Ecto neural progenitor cell (in vitro differentiated cells): Measurements from ENCODE around the gene MYOF.
"Not testable (repeated sequence)": the region's sequence is repeated elsewhere in the genome, so short reads cannot be mapped to it uniquely, and the experiment has no call there.

Source experiments
- DNase-seq: peaks from one replicate; pipeline ENCODE4 v3.0.0-alpha.2; 2018; ENCODE audit warnings: low spot score

MYOF gene

GRCh38 chr10:93344691-93345090, 137.4 kb downstream of the MYOF start:
- DNase-seq, result no peak

GRCh38 chr10:93342921-93343320, 139.2 kb downstream of the MYOF start:
- DNase-seq, result no peak

- DNase-seq, result no peak
These were observed 139.8 kb downstream of the MYOF start for GRCh38 chr10:93342366-93342765.

GRCh38 chr10:93337309-93337721, 144.8 kb downstream of the MYOF start:
- DNase-seq, result no peak

- DNase-seq, result no peak
These were observed 145.5 kb downstream of the MYOF start for GRCh38 chr10:93336678-93337077.

GRCh38 chr10:93336110-93336509, 146.0 kb downstream of the MYOF start:
- DNase-seq, result no peak

GRCh38 chr10:93334901-93335327, 147.2 kb downstream of the MYOF start:
- DNase-seq, result no peak

- DNase-seq, result no peak
These were observed 148.0 kb downstream of the MYOF start for GRCh38 chr10:93334181-93334580.

- DNase-seq, result peak; percentile 51
These were observed 148.7 kb downstream of the MYOF start for GRCh38 chr10:93333278-93333978.

GRCh38 chr10:93330824-93331223, 151.3 kb downstream of the MYOF start:
- DNase-seq, result no peak

GRCh38 chr10:93319896-93320295, 162.2 kb downstream of the MYOF start:
- DNase-seq, result no peak

GRCh38 chr10:93319096-93319495, 163.0 kb downstream of the MYOF start:
- no peak for DNase-seq

GRCh38 chr10:93315246-93315645, 166.9 kb downstream of the MYOF start:
- DNase-seq, result no peak

- DNase-seq, result not testable (repeated sequence)
These were observed 167.5 kb downstream of the MYOF start for GRCh38 chr10:93314656-93315055.

- DNase-seq, result no peak
These were observed 168.3 kb downstream of the MYOF start for GRCh38 chr10:93313798-93314197.

- no peak for DNase-seq
These were observed 173.1 kb downstream of the MYOF start for GRCh38 chr10:93309062-93309461.

- DNase-seq, result no peak
These were observed 177.0 kb downstream of the MYOF start for GRCh38 chr10:93305122-93305521.

GRCh38 chr10:93300981-93301380, 181.2 kb downstream of the MYOF start:
- DNase-seq, result no peak

- no peak for DNase-seq
These were observed 181.7 kb downstream of the MYOF start for GRCh38 chr10:93300288-93300917.

GRCh38 chr10:93299606-93300287, 182.4 kb downstream of the MYOF start:
- DNase-seq, result no peak

- DNase-seq, result no peak
These were observed 182.9 kb downstream of the MYOF start for GRCh38 chr10:93299195-93299594.

GRCh38 chr10:93296151-93296550, 186.0 kb downstream of the MYOF start:
- no peak for DNase-seq

GRCh38 chr10:93293999-93294398, 188.1 kb downstream of the MYOF start:
- DNase-seq, result no peak
